Stomach (tissue), 4 donors: ENCODE results near the gene QSER1.

Experiments
- CTCF ChIP-seq, 7 experiments: fragments of 450-650 bp in 4 of 7; fragments of 200-600 bp in 3 of 7; sonication (generic) in 3 of 7; IDR thresholded peaks; one replicate each; pipeline ENCODE4 v1.5.1; 2016 to 2019; ENCODE audit warnings: antibody characterized with exemption in 7 of 7, control low read depth in 2 of 7, mild to moderate bottlenecking in 1 of 7
- EP300 ChIP-seq: sonication (generic); formaldehyde crosslinking; IDR thresholded peaks from one replicate; pipeline ENCODE4 v1.6.1; 2017; ENCODE audit warnings: antibody characterized with exemption

- TF ChIP-seq CTCF (IDR thresholded peaks at IDR 0.05) (no peak), EP300 (no peak)
Measured at GRCh38 chr11:33018840-33019239, 126.2 kb downstream of the QSER1 start.
